C4-2B (cell line): Measurements from ENCODE around the gene VOPP1.

Experiments
- H3K27ac ChIP-seq: fragments of 450-650 bp; 2 replicates; pipeline ENCODE4 v1.5.1; 2017
- ZFX ChIP-seq: fragments of 450-650 bp; IDR thresholded peaks from 2 replicates; pipeline ENCODE4 v1.6.1; 2017
- TF ChIP-seq, protein P1 (sequence below): fragments of 450-650 bp; conservative IDR thresholded peaks from 2 replicates; pipeline ENCODE4 v1.5.1; 2017; ENCODE audit warnings: mild to moderate bottlenecking

Gene VOPP1

DNA sequence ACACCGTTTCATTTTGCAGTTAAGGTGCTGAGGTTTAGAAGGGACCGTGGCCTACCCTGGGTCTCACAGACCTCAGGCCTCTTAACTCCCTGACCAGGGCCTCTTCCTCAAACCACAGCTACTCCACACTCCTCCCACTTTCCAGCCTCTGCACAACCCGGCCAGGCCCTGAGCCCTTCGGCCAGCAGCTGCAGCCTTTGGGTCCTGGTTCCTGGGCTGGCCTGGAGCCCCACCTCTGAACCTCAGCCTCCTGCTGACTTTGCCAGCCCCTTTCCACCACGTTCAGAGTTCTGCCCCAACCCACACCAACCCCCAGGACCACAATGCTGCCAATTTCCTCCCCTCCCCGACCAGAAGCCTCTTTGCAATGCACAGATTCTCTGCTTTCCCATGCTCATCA lies 84.1 kb downstream of the VOPP1 start:
- no peak for TF ChIP-seq ZFX
- TF ChIP-seq, protein P1, sequence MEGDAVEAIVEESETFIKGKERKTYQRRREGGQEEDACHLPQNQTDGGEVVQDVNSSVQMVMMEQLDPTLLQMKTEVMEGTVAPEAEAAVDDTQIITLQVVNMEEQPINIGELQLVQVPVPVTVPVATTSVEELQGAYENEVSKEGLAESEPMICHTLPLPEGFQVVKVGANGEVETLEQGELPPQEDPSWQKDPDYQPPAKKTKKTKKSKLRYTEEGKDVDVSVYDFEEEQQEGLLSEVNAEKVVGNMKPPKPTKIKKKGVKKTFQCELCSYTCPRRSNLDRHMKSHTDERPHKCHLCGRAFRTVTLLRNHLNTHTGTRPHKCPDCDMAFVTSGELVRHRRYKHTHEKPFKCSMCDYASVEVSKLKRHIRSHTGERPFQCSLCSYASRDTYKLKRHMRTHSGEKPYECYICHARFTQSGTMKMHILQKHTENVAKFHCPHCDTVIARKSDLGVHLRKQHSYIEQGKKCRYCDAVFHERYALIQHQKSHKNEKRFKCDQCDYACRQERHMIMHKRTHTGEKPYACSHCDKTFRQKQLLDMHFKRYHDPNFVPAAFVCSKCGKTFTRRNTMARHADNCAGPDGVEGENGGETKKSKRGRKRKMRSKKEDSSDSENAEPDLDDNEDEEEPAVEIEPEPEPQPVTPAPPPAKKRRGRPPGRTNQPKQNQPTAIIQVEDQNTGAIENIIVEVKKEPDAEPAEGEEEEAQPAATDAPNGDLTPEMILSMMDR = no peak
- no peak overlapping the region for H3K27ac ChIP-seq

DNA sequence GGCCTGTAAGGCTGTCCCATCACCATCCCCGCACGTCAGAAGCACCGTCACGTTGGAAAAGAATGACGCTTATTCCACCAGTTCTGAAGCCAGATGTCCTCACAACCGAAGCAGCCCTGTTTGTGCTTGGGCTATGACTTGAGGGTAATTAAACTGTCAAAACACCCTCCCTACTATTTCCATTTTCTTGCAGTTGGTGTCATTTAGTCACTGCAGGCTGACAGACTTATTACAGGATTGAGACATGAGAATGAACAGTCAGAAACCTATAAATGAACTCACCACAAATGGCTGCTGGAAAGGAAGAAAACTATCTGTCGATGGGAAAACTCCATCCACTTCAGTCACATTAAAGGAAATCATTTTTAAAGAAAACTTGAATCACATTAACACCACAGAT lies 85.3 kb downstream of the VOPP1 start:
- no peak overlapping the region for H3K27ac ChIP-seq
- TF ChIP-seq, protein P1 = no peak
- TF ChIP-seq ZFX = no peak

DNA sequence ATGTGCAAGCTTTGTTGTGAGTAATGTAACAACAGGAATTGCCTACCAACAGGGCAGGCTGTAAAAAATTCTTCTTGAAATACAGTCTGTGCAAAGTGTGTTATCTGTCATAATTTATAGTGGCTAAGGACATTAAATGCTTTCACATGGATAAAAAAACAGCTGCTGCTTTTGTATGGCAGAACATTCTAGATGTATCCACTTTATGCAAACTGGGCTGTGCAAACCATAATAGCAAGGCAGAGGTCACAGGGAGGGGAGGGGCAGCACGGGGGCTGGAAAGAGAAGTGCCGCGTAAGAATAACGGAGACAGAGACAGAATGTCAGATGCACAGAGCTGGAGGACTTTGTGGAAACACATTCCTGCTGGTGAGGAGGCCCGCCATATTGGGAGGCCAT lies 86.1 kb downstream of the VOPP1 start:
- H3K27ac ChIP-seq = no peak overlapping the region
- no peak for TF ChIP-seq ZFX
- TF ChIP-seq, protein P1 = no peak

DNA sequence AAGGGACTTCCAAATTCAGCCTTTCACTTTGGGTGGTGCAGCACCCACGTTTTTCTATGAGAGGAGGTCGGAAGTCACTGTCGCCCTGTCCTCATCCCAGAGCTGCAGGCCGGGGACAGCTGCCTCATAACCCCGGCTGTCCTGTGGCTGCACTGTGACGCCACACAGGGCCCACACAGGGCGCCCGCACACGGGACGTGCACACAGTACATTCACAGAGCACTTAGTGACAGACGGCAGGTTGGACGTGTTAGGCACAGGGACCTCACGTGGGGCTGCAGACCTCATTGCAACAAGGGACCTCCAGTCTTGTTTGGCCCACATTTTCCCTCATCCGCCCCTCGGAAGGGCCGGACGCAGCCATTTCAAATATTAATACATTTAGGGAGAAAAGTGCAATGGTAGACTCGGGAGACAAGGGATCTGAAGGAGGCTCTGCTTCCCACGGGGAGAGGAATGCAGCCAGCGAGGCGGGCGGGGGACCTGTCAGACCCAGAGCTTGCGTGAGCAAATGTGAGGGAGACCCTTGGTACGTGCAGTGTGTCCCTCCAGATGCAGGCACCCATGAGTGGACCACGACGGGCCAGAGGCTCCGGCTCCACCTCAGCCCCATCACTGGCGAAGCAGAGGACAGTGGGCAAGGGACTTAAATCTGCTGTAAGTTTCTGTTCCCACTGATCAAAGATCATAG lies 86.7 kb downstream of the VOPP1 start:
- H3K27ac ChIP-seq = no peak overlapping the region
- TF ChIP-seq ZFX = no peak
- TF ChIP-seq, protein P1 = no peak

DNA sequence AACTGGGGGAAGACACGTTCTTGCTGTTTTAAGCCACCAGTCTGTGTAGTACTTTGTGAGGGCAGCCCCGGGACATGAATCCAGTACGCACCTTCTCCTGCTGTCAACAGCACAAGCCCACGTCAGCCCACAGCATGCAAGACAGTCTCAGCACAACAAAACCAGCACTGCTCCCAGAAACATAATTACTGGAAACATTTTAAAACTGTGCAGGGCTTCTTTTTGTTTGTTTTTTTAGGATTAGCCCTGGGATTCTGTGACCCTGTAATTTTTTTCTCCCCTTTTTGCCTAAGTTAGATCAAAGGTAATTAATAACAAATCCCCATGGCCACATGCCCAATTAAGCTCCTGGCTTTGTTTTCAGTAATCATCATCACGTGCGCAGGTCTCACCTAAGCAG lies 87.5 kb downstream of the VOPP1 start:
- H3K27ac ChIP-seq = no peak overlapping the region
- TF ChIP-seq, protein P1 = no peak
- no peak for TF ChIP-seq ZFX

DNA sequence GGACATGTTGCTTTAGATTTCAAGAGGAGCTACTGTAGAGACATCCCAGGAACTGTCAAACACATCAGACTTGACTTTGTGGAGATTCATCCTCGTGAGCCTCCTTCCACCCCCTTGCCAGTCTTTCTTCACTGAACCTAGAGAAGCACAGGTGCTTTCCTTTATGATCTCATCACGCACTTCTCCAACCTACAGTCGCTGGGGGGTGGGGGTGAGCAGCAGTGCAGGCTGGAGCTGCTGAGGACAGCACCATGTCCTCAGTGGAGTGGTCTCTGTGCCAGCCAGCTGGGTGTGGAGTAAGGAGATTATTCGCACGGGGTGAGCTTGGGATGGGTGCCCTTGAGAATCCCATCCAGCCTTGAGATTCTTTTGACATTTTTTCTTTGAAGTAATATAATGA lies 88.1 kb downstream of the VOPP1 start:
- H3K27ac ChIP-seq = no peak overlapping the region
- TF ChIP-seq ZFX = no peak
- TF ChIP-seq, protein P1 = no peak

DNA sequence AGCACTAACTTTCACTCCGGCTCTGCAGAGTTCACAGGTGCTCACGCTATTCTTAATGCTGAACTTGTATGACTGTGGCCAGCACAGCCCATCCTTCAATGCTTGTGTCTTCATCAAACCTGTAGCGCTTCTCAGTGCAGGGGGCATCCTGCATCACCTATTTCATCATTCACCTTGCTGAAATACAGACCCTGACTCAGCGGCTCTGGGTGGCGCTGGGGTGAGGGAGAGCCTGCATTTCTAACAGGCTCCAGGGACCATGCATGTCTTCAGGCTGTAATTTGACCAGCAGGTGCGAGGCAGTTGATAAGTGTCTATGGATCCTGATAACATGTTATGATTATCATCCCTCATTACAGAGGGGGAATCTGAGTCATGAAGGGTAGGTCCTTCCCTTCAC lies 89.3 kb downstream of the VOPP1 start:
- TF ChIP-seq ZFX = no peak
- TF ChIP-seq, protein P1 = no peak
- H3K27ac ChIP-seq = no peak overlapping the region
